ENCODE measurements around the gene PLEKHG4B. TPM values are rescaled to one million over a fixed set of nuclear protein-coding genes. Genes with fewer than 3 reads are reported as not detected.

PLEKHG4B gene
- total and polyA plus RNA-seq, 4 donors: under 0.01 to 0.05 (median 0.01) TPM; not detected in 1

DNA sequence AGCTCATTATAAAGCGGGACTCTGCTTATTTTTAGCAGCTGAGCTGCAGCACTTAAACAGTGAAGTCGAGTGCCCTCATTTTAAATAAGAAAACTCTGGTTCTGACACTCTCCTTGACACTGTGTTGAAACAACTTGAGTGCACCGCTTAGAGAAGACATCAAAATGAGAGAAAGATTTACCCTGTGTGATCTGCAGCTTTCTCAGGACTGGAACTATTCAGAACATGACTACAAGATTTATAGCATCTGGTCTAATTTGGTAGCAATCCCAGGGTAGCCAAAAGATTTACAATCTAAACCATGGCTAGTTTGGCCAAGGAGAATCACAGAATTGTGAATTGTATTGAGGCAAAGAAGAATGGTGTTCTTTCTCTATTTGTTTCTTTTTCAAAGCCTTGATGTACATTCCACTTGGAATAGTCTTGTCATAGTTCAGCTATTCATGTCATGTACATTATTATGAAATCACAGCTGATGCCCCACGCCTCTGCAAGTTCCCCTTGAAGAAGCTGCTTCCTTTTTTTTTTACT, 38.7 kb downstream of the PLEKHG4B start:
- H3K4me3 ChIP-seq (ENCODE audit: low read depth in 1 of 3, low read length in 3 of 3): no peak overlapping the region
- no peak for DNase-seq (ENCODE audit: low spot score)
- H3K27me3 ChIP-seq (ENCODE audit: control insufficient read depth in 4 of 4, insufficient read depth in 4 of 4, low read length in 3 of 4): no peaks in the 10 kb centered on the region
- no peaks in the 10 kb centered on the region for H3K36me3 ChIP-seq (ENCODE audit: control insufficient read depth in 4 of 4, insufficient read depth in 3 of 4, low read depth in 1 of 4, low read length in 3 of 4)
- no peak overlapping the region for H3K9ac ChIP-seq (ENCODE audit: low read depth in 1 of 2, low read length in 2 of 2)
- H3K9me3 ChIP-seq (ENCODE audit: control insufficient read depth in 4 of 4, low read length in 3 of 4): peaks cover 0 to 3% (median 1%) of the 10 kb centered on the region in 4 donors
- TF ChIP-seq SP1 (IDR thresholded peaks at IDR 0.05): no peak
- TF ChIP-seq, protein P1, sequence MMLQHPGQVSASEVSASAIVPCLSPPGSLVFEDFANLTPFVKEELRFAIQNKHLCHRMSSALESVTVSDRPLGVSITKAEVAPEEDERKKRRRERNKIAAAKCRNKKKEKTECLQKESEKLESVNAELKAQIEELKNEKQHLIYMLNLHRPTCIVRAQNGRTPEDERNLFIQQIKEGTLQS (IDR thresholded peaks at IDR 0.05): no peak
- no peak for TF ChIP-seq TAF1 (conservative IDR thresholded peaks at IDR 0.05)
- no peak for TF ChIP-seq FOXA2 (IDR thresholded peaks at IDR 0.05)
- no peak for TF ChIP-seq ZBTB33 (IDR thresholded peaks at IDR 0.05)
- no peak for TF ChIP-seq CTCF (IDR thresholded peaks at IDR 0.05; ENCODE audit: low read depth, low read length, missing input control)
- no peak for TF ChIP-seq HNF4A (conservative IDR thresholded peaks at IDR 0.05)
- TF ChIP-seq, protein P2, sequence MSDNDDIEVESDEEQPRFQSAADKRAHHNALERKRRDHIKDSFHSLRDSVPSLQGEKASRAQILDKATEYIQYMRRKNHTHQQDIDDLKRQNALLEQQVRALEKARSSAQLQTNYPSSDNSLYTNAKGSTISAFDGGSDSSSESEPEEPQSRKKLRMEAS (IDR thresholded peaks at IDR 0.05): no peak
- TF ChIP-seq GABPA (IDR thresholded peaks at IDR 0.05 in 1 of 2, conservative IDR thresholded peaks at IDR 0.05 in 1 of 2): no peak
- TF ChIP-seq EGR1 (IDR thresholded peaks at IDR 0.05; ENCODE audit: low read depth in 2 of 2): no peak
- TF ChIP-seq JUND (IDR thresholded peaks at IDR 0.05): no peak
- no peak for TF ChIP-seq RAD21 (IDR thresholded peaks at IDR 0.05)
- TF ChIP-seq, protein P3, sequence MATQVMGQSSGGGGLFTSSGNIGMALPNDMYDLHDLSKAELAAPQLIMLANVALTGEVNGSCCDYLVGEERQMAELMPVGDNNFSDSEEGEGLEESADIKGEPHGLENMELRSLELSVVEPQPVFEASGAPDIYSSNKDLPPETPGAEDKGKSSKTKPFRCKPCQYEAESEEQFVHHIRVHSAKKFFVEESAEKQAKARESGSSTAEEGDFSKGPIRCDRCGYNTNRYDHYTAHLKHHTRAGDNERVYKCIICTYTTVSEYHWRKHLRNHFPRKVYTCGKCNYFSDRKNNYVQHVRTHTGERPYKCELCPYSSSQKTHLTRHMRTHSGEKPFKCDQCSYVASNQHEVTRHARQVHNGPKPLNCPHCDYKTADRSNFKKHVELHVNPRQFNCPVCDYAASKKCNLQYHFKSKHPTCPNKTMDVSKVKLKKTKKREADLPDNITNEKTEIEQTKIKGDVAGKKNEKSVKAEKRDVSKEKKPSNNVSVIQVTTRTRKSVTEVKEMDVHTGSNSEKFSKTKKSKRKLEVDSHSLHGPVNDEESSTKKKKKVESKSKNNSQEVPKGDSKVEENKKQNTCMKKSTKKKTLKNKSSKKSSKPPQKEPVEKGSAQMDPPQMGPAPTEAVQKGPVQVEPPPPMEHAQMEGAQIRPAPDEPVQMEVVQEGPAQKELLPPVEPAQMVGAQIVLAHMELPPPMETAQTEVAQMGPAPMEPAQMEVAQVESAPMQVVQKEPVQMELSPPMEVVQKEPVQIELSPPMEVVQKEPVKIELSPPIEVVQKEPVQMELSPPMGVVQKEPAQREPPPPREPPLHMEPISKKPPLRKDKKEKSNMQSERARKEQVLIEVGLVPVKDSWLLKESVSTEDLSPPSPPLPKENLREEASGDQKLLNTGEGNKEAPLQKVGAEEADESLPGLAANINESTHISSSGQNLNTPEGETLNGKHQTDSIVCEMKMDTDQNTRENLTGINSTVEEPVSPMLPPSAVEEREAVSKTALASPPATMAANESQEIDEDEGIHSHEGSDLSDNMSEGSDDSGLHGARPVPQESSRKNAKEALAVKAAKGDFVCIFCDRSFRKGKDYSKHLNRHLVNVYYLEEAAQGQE (IDR thresholded peaks at IDR 0.05): no peak
- TF ChIP-seq NR2F2 (IDR thresholded peaks at IDR 0.05): no peak
- no peak for TF ChIP-seq HNF4G (IDR thresholded peaks at IDR 0.05)
- TF ChIP-seq RXRA (IDR thresholded peaks at IDR 0.05): no peak
- no peak for TF ChIP-seq YY1 (IDR thresholded peaks at IDR 0.05)
- 65% methylated on average over 4 of the region's 4 CpGs for WGBS
- H3K4me1 ChIP-seq (ENCODE audit: control insufficient read depth in 4 of 4, insufficient read depth in 4 of 4, low read length in 3 of 4): no peaks in the 10 kb centered on the region
- no peak overlapping the region for H3K27ac ChIP-seq (ENCODE audit: low read depth in 1 of 2, low read length in 2 of 2)
